Activated naive CD8-positive, alpha-beta T cell (primary cell): Measurements from ENCODE around the gene NSUN4.

Experiments used
- H3K27ac Mint-ChIP-seq: one replicate; pipeline ENCODE4 v1.8.0; 2021; ENCODE audit warnings: mixed read lengths
- H3K27me3 Mint-ChIP-seq: one replicate; pipeline ENCODE4 v1.8.0; 2021; ENCODE audit warnings: mixed read lengths
- H3K36me3 Mint-ChIP-seq: one replicate; pipeline ENCODE4 v1.8.0; 2021; ENCODE audit warnings: mixed read lengths
- H3K4me1 Mint-ChIP-seq: one replicate; pipeline ENCODE4 v1.8.0; 2021; ENCODE audit warnings: low read depth, mixed read lengths
- H3K4me3 Mint-ChIP-seq: one replicate; pipeline ENCODE4 v1.8.0; 2021; ENCODE audit warnings: mild to moderate bottlenecking, mixed read lengths
- H3K9me3 Mint-ChIP-seq: one replicate; pipeline ENCODE4 v1.8.0; 2021; ENCODE audit warnings: low read depth, mixed read lengths

NSUN4 gene

DNA sequence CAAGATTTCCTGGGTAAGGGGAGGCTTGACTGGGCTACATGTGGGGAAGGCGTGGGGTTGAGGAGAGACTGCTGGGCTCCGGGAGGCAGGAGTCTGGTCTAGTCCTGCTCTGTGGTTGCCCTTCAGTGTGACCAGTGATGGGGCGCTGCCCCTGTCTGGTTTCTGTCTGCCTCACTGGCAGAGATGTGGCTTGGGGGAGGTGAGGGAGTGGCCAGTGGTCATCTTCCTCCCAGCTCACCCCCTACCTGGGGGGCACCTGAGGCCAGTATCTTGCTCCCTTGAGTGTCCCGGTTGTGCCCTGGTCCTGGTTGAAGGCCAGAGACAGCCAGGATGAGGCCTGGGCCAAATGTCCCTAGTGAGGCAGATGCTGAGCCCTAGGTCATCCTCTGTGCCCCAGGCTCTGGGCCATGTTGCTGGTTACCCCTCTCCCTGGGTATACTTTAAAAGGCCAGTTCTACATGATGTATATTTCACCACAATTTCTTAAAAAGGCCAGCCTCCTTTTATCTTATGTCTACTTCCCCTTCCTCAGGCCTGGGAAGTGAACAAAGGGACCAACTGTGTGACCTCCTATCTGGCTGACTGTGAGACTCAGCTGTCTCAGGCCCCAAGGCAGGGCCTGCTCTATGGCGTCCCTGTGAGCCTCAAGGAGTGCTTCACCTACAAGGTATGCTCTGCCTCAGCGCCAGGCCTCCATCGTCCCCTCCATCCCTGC is 64.0 kb downstream of the NSUN4 start:
- H3K9me3 Mint-ChIP-seq = no peaks in the 10 kb centered on the region
- no peak overlapping the region for H3K4me3 Mint-ChIP-seq
- no peaks in the 10 kb centered on the region for H3K27me3 Mint-ChIP-seq
- H3K27ac Mint-ChIP-seq = no peak overlapping the region
- H3K4me1 Mint-ChIP-seq = peaks cover 3% of the 10 kb centered on the region
- no peaks in the 10 kb centered on the region for H3K36me3 Mint-ChIP-seq

DNA sequence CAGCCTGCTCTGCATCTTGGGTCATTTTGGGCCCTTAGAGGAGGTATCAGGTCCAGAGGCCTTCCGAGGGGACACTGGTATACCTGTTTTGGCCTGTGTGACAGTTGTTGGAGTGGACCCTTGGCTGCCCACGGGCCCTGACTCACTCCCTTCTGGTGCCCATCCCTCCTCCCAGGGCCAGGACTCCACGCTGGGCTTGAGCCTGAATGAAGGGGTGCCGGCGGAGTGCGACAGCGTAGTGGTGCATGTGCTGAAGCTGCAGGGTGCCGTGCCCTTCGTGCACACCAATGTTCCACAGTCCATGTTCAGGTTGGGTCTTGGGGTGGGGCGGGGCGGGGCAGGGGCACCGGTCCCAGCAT is 64.6 kb downstream of the NSUN4 start:
- Mint-ChIP-seq H3K27me3 (no peaks in the 10 kb centered on the region), H3K4me1 (peaks cover 3% of the 10 kb centered on the region), H3K4me3 (no peak overlapping the region), H3K27ac (no peak overlapping the region), H3K9me3 (no peaks in the 10 kb centered on the region), H3K36me3 (no peaks in the 10 kb centered on the region)

DNA sequence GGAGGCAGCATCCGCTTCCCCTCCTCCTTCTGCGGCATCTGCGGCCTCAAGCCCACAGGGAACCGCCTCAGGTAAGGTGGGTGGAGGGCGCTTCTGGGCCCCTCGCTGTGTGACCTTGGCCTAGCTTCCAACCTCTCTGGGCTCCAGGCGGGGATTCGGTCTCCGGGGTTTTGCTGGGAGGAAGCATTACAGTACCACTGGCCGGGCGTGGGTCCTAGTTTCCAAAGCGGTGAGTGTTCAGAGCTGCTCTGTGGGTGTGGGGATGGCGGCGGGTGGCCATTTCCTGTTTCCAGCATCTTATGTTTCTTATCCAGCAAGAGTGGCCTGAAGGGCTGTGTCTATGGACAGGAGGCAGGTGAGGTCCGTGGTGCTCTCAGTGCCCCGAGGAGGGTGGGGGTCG is 65.1 kb downstream of the NSUN4 start:
- H3K4me3 Mint-ChIP-seq = no peak overlapping the region
- no peaks in the 10 kb centered on the region for H3K9me3 Mint-ChIP-seq
- H3K27ac Mint-ChIP-seq = no peak overlapping the region
- H3K27me3 Mint-ChIP-seq = no peaks in the 10 kb centered on the region
- no peaks in the 10 kb centered on the region for H3K36me3 Mint-ChIP-seq
- H3K4me1 Mint-ChIP-seq = no peaks in the 10 kb centered on the region

DNA sequence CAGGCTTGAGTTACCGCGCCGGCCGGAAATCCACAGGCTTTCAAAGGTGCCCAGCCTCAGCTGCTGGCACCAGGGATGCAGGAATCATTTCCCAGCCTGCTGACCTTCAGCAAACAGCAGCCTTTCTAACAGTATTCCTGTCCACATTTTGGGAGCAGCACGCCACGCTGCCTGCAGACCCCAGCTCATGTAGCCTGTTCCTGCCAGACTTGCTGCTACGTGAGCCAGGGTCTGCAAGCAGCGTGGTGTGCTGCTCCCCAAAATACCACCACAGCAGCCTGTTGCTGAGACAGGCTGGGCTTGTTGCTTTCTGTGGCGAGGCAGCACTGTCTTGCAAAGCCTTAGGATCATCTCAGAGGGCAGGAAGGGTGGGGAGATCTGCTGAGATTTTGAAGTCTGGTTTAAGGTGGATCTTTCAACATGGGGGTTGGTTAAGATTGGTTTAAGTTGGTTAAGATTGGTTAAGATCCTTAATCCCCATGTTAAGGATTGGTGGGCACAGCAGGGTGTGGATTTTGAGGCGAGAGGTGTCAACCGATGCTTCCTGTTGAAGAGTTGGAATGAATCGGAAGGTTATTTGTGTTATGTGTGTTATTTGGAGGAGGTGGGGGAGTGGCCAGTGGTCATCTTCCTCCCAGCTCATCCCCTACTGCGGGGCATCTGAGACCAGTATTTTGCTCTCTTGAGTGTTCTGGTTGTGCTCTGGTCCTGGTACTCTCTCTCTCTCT is 66.4 kb downstream of the NSUN4 start:
- Mint-ChIP-seq H3K27ac (no peak overlapping the region), H3K4me3 (no peak overlapping the region), H3K4me1 (no peaks in the 10 kb centered on the region), H3K36me3 (no peaks in the 10 kb centered on the region), H3K27me3 (no peaks in the 10 kb centered on the region), H3K9me3 (no peaks in the 10 kb centered on the region)

DNA sequence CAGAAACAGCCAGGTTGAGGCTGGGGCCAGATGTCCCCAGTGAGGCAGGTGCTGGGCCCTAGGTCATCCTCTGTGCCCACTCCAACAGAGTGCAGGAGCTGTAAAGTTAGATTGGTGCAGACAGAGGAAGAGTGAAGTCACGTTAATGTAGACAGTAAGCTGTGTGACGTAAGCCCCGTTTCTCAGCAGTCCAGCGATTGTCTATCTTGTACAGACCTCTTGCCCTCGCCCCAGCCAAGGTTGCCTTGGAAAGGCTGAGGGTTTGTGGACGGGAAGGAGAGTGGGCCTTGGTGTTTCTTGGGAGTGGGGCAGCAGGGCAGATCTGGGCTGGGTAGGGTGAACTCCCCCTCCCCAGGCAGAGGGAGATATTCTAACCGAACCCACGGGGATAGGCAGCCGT is 67.0 kb downstream of the NSUN4 start:
- H3K36me3 Mint-ChIP-seq = no peaks in the 10 kb centered on the region
- no peaks in the 10 kb centered on the region for H3K9me3 Mint-ChIP-seq
- no peak overlapping the region for H3K27ac Mint-ChIP-seq
- H3K4me1 Mint-ChIP-seq = no peaks in the 10 kb centered on the region
- H3K4me3 Mint-ChIP-seq = no peak overlapping the region
- no peaks in the 10 kb centered on the region for H3K27me3 Mint-ChIP-seq

DNA sequence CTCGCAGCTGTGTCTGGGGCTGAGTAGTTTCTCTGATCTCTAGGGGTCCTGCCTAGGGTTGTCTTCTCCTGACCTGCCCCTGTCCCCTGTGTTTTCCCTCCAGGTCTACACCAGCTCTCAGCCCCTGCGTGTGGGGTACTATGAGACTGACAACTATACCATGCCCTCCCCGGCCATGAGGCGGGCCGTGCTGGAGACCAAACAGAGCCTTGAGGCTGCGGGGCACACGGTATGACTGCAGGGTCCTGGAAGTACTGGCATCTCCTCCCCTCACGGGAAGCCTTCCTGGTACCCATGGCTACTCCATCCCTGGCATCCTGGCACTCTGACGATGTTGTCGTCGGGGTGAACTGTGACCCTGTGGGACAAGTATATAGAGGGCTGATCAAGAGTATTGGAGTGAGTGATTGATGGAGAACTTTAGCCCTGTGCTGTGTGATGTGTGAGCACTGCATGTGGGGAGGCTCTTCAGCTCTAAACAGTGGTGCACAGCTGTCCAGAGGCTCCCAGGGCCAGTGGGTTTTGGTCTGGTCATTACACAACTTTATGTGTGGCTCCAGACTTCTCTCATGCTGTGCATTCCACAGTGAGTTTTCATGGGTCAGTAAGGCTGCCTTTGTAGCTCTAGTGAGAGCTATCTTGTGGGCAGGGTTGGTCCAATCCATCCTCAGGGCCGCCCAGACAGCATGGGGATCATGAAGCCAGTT is 67.9 kb downstream of the NSUN4 start:
- Mint-ChIP-seq H3K36me3 (no peaks in the 10 kb centered on the region), H3K4me3 (no peak overlapping the region), H3K4me1 (no peaks in the 10 kb centered on the region), H3K27ac (no peak overlapping the region), H3K27me3 (no peaks in the 10 kb centered on the region), H3K9me3 (no peaks in the 10 kb centered on the region)

DNA sequence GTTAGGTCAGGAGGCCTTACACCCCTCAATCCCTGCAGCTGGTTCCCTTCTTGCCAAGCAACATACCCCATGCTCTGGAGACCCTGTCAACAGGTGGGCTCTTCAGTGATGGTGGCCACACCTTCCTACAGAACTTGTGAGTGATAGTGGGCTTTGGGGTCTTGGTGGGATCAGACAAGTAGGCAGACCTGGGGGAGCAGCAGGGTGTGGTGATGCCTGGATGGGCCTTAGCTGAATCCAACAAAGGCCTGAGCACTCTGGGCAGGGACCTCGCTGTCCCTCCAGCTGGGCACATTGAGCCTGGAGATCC is 68.4 kb downstream of the NSUN4 start:
- H3K4me1 Mint-ChIP-seq = no peaks in the 10 kb centered on the region
- no peak overlapping the region for H3K4me3 Mint-ChIP-seq
- no peaks in the 10 kb centered on the region for H3K9me3 Mint-ChIP-seq
- H3K27me3 Mint-ChIP-seq = no peaks in the 10 kb centered on the region
- no peaks in the 10 kb centered on the region for H3K36me3 Mint-ChIP-seq
- no peak overlapping the region for H3K27ac Mint-ChIP-seq

DNA sequence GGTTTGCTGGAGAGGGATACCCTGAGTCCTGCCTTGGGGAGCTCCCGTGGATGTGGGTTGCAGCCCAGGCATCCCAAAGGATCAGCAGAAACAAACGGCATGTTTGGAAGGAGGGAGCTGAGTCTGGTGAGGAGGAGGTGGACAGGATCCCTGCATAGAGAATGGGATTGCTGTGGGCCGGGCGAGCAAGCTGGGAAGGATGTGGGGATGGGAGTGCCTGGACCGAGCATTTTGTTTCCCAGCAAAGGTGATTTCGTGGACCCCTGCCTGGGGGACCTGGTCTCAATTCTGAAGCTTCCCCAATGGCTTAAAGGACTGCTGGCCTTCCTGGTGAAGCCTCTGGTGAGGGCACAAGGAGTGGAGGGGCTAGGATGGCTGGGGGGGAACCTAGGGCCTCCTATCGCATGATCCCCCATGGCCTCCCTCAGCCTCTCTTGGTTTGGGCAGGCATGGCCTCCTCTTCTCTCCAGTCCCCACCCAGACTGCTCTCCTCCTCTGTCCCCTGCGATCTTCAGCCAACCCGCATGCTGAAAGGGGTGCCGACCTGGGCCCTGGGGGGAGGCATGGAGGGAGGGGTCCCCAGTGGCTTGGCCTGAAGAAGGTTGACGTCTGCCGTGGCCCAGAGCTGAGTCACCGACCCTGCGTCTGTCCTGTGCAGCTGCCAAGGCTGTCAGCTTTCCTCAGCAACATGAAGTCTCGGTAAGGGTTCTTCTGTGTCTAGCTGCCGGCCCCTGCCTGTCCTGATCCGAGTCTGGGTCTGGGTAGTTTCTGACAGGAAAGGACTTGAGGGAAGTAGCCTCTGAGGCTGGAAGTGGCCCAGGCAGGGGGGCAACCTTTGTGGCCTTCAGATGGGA is 69.8 kb downstream of the NSUN4 start:
- no peaks in the 10 kb centered on the region for H3K4me1 Mint-ChIP-seq
- no peaks in the 10 kb centered on the region for H3K36me3 Mint-ChIP-seq
- H3K9me3 Mint-ChIP-seq = no peaks in the 10 kb centered on the region
- H3K27me3 Mint-ChIP-seq = no peaks in the 10 kb centered on the region
- no peak overlapping the region for H3K27ac Mint-ChIP-seq
- no peak overlapping the region for H3K4me3 Mint-ChIP-seq

DNA sequence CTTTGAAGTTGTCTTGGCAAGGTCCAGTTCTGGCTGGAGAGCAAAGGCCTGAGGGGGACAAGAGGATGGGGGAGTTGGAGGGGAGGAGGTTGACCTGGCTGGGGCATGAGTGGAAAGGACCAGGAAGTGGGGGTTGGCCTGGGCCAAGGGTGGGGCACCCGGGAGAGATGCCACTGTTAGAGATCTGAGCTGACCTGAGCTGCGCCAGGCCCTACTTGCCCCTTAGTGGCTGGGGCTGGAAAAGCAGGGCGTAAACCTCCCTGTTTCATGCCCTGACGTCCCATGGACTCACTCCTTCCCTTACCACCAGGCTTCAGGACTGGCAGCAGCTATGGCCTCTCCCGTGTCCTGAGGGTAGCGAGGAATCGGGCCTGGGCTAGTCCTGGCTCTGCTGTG is 70.4 kb downstream of the NSUN4 start:
- Mint-ChIP-seq H3K27me3 (no peaks in the 10 kb centered on the region), H3K4me3 (no peak overlapping the region), H3K27ac (no peak overlapping the region), H3K9me3 (no peaks in the 10 kb centered on the region), H3K4me1 (no peaks in the 10 kb centered on the region), H3K36me3 (no peaks in the 10 kb centered on the region)
